IMR-90 (cell line): ENCODE results near the gene TMCO2. TPM values are rescaled to one million over a fixed set of nuclear protein-coding genes. Genes with fewer than 3 reads are reported as not detected.

Experiments
- ATAC-seq: fragments of 200-7000 bp; cut with Tn5 transposase; 2 replicates; pipeline ENCODE4 v1.9.1; 2020; ENCODE audit warnings: low read depth, mild to moderate bottlenecking, moderate library complexity
- BruUV-seq: library from RNA; stranded (reverse); fragments of 400-500 nt; replicated peaks from 2 replicates; lab custom pipeline; 2021; lab: Mats Ljungman, UMichigan
- CTCF ChIA-PET: fragments of 300-600 bp; formaldehyde crosslinking; extraction: SDS; loops from one replicate; lab custom pipeline; 2021; ENCODE audit warnings: antibody characterized with exemption; lab: Yijun Ruan, JAX
- POLR2A ChIA-PET: fragments of 300-600 bp; sonication (Branson Sonifier 250); formaldehyde crosslinking; loops from one replicate; lab custom pipeline; 2022; ENCODE audit warnings: antibody characterized with exemption; ENCODE audit not compliant: unreplicated experiment; lab: Charles Lee
- DNase-seq: peaks from one replicate; pipeline ENCODE4 v3.0.0; 2013
- H2AFZ ChIP-seq: replicated peaks from 2 replicates; pipeline ENCODE3; 2013; ENCODE audit warnings: low read length, mild to moderate bottlenecking; ENCODE audit not compliant: poor library complexity
- H2AK5ac ChIP-seq: 2 replicates; pipeline ENCODE4 v1.6.1; 2013; ENCODE audit warnings: low read depth, low read length, inconsistent platforms
- H2AK9ac ChIP-seq: replicated peaks from 2 replicates; pipeline ENCODE3; 2013; ENCODE audit warnings: mild to moderate bottlenecking, low read depth, low read length, moderate library complexity; ENCODE audit not compliant: poor library complexity
- H2BK120ac ChIP-seq: 2 replicates; pipeline ENCODE4 v1.6.1; 2013; ENCODE audit warnings: low read depth, low read length, inconsistent platforms
- H2BK15ac ChIP-seq: 3 replicates; pipeline ENCODE4 v1.6.1; 2013; ENCODE audit warnings: low read depth, low read length, inconsistent platforms
- H2BK20ac ChIP-seq: 2 replicates; pipeline ENCODE4 v1.6.1; 2013; ENCODE audit warnings: low read depth, mild to moderate bottlenecking, inconsistent platforms, low read length, moderate library complexity
- H2BK5ac ChIP-seq: 2 replicates; pipeline ENCODE4 v1.6.1; 2013; ENCODE audit warnings: mild to moderate bottlenecking, low read depth, low read length, inconsistent platforms; ENCODE audit not compliant: poor library complexity, severe bottlenecking
- H3K14ac ChIP-seq: replicated peaks from 2 replicates; pipeline ENCODE4 v1.6.1; 2013; ENCODE audit warnings: low read depth, low read length, inconsistent platforms
- H3K18ac ChIP-seq: 2 replicates; pipeline ENCODE4 v1.6.1; 2013; ENCODE audit warnings: low read depth, low read length, control low read depth
- H3K23ac ChIP-seq: 2 replicates; pipeline ENCODE4 v1.6.1; 2013; ENCODE audit warnings: low read depth, low read length, inconsistent platforms
- H3K27ac ChIP-seq: 2 replicates; pipeline ENCODE4 v1.5.1; 2013; ENCODE audit warnings: mild to moderate bottlenecking, control low read depth, low read length; ENCODE audit not compliant: insufficient read depth
- H3K27me3 ChIP-seq: 2 replicates; pipeline ENCODE4 v1.6.1; 2013; ENCODE audit warnings: low read length; ENCODE audit not compliant: control insufficient read depth, insufficient read depth
- H3K36me3 ChIP-seq: 2 replicates; pipeline ENCODE4 v1.6.1; 2013; ENCODE audit warnings: low read length, mixed read lengths; ENCODE audit not compliant: control insufficient read depth, insufficient read depth
- H3K4ac ChIP-seq: 2 replicates; pipeline ENCODE4 v1.6.1; 2013; ENCODE audit warnings: low read depth, low read length, inconsistent platforms
- H3K4me1 ChIP-seq: 2 replicates; pipeline ENCODE4 v1.6.1; 2013; ENCODE audit warnings: low read length, mixed read lengths; ENCODE audit not compliant: control insufficient read depth, insufficient read depth
- H3K4me2 ChIP-seq: 2 replicates; pipeline ENCODE4 v1.6.1; 2013; ENCODE audit warnings: low read depth, mild to moderate bottlenecking, control low read depth, low read length, moderate library complexity
- H3K4me3 ChIP-seq: 2 replicates; pipeline ENCODE4 v1.5.1; 2013; ENCODE audit warnings: low read depth, mild to moderate bottlenecking, control low read depth, low read length, moderate library complexity; ENCODE audit not compliant: insufficient read depth
- H3K56ac ChIP-seq: 2 replicates; pipeline ENCODE4 v1.6.1; 2013; ENCODE audit warnings: low read length, inconsistent platforms; ENCODE audit not compliant: insufficient read depth; ENCODE audit errors: extremely low read depth
- H3K79me1 ChIP-seq, 2 experiments: 2 replicates each; pipeline ENCODE4 v1.6.1; 2013; ENCODE audit warnings: low read length in 2 of 2, inconsistent platforms in 1 of 2, low read depth in 1 of 2
- H3K9ac ChIP-seq: 2 replicates; pipeline ENCODE4 v1.6.1; 2013; ENCODE audit warnings: low read depth, low read length, control low read depth
- H3K9me1 ChIP-seq: 2 replicates; pipeline ENCODE4 v1.6.1; 2013; ENCODE audit warnings: low read length, inconsistent platforms; ENCODE audit not compliant: insufficient read depth
- H3K9me3 ChIP-seq: 2 replicates; pipeline ENCODE4 v1.6.1; 2013; ENCODE audit warnings: low read length; ENCODE audit not compliant: control insufficient read depth, insufficient read depth
- H4K20me1 ChIP-seq: 2 replicates; pipeline ENCODE4 v1.6.1; 2013; ENCODE audit warnings: low read length, inconsistent platforms; ENCODE audit not compliant: insufficient read depth
- H4K5ac ChIP-seq: 2 replicates; pipeline ENCODE4 v1.6.1; 2013; ENCODE audit warnings: mild to moderate bottlenecking, low read depth, low read length, control low read depth
- H4K8ac ChIP-seq, 2 experiments: 2 replicates each; pipeline ENCODE4 v1.6.1; 2013; ENCODE audit warnings: low read depth in 2 of 2, low read length in 2 of 2, control low read depth in 1 of 2, inconsistent platforms in 1 of 2
- H4K91ac ChIP-seq: 2 replicates; pipeline ENCODE4 v1.6.1; 2013; ENCODE audit warnings: low read depth, low read length, inconsistent platforms; ENCODE audit not compliant: insufficient read depth
- BHLHE40 ChIP-seq: fragments of 150-350 bp; IDR thresholded peaks from 2 replicates; pipeline ENCODE4 v1.6.1; 2016; ENCODE audit warnings: mild to moderate bottlenecking, low read depth, low read length
- CEBPB ChIP-seq: IDR thresholded peaks from 2 replicates; pipeline ENCODE4 v1.6.1; 2012; ENCODE audit warnings: low read depth, low read length, improper control_type of control experiment
- CTCF ChIP-seq: conservative IDR thresholded peaks from 2 replicates; pipeline ENCODE4 v1.5.1; 2012; ENCODE audit warnings: mild to moderate bottlenecking, low read depth, low read length, improper control_type of control experiment
- ELK1 ChIP-seq: fragments of 150-350 bp; IDR thresholded peaks from 2 replicates; pipeline ENCODE4 v1.6.1; 2016; ENCODE audit warnings: low read depth, mild to moderate bottlenecking, low read length, moderate library complexity, borderline replicate concordance
- FOS ChIP-seq: fragments of 150-350 bp; IDR thresholded peaks from 2 replicates; pipeline ENCODE4 v1.6.1; 2016; ENCODE audit warnings: low read depth, low read length
- MAFK ChIP-seq: IDR thresholded peaks from 2 replicates; pipeline ENCODE4 v1.6.1; 2012; ENCODE audit warnings: low read depth, low read length, improper control_type of control experiment
- NFE2L2 ChIP-seq: fragments of 150-350 bp; IDR thresholded peaks from 2 replicates; pipeline ENCODE4 v1.6.1; 2016; ENCODE audit warnings: low read depth, mild to moderate bottlenecking, low read length
- USF2 ChIP-seq: fragments of 150-350 bp; IDR thresholded peaks from 2 replicates; pipeline ENCODE4 v1.6.1; 2017; ENCODE audit warnings: mild to moderate bottlenecking, antibody characterized with exemption, low read length, low read depth
- dilution Hi-C: fragments of 300-500 bp; cut with HindIII; formaldehyde crosslinking; loops from one replicate; pipeline ENCODE4 v1.14.3; 2018; ENCODE audit warnings: low sequenced_read_pairs; ENCODE audit not compliant: unreplicated experiment
- in situ Hi-C: fragments of 300-500 bp; cut with MboI; formaldehyde crosslinking; loops from 3 replicates; pipeline ENCODE4 v1.14.3; 2019; ENCODE audit warnings: low sequenced_read_pairs, inconsistent platforms, mixed read lengths
- intact Hi-C: fragments of 100-400 bp; cut with micrococcal nuclease; formaldehyde crosslinking; loops from 2 replicates; pipeline ENCODE4 v1.10.0; 2022
- polyA plus RNA-seq, 3 experiments: library from polyadenylated mRNA; depleted of rRNA; stranded (reverse); fragments of >200 nt; gene quantifications; 2 replicates each; pipeline ENCODE4 v1.2.3, GENCODE V29; 2012; ENCODE audit warnings: low replicate concordance in 1 of 3
- total RNA-seq: library from RNA; depleted of rRNA; stranded (reverse); fragments of >200 nt; gene quantifications from 2 replicates; pipeline ENCODE4 v1.2.3, GENCODE V29; 2012

TMCO2 gene
- total and polyA plus RNA-seq, 2 of the 4 experiments (the other 2 are of a cell fraction), result not detected

- Histone ChIP-seq H3K14ac (no peak overlapping the region), H3K9ac (no peak overlapping the region), H3K18ac (no peak overlapping the region), H3K4me2 (no peak overlapping the region), H2BK15ac (no peak overlapping the region), H2AFZ (no peak overlapping the region), H3K9me3 (no peaks in the 10 kb centered on the region), H2BK120ac (no peak overlapping the region), H4K5ac (no peak overlapping the region), H3K27ac (no peak overlapping the region), H3K9me1 (peaks cover 5% of the 10 kb centered on the region; the same call in 1 of the 2 replicates), H3K79me1 (peaks cover 24 to 39% of the 10 kb centered on the region in 2 experiments), H2AK9ac (no peak overlapping the region), H3K36me3 (peaks cover 7% of the 10 kb centered on the region; the same call in 1 of the 2 replicates), H3K4me3 (no peak overlapping the region), H4K8ac (no peak overlapping the region), H4K20me1 (no peaks in the 10 kb centered on the region; the same call in 1 of the 2 replicates), H4K91ac (no peak overlapping the region), H3K4ac (no peak overlapping the region), H3K27me3 (no peaks in the 10 kb centered on the region), H2BK5ac (no peak overlapping the region), H2BK20ac (no peak overlapping the region), H3K23ac (no peak overlapping the region), H3K56ac (no peak overlapping the region), H2AK5ac (no peak overlapping the region), H3K4me1 (peaks cover 2% of the 10 kb centered on the region; the same call in 1 of the 2 replicates)
- intact Hi-C loops, result loop anchor here (10.0 kb wide), 1 partner anchor 150 kb away; no protein-coding TSS in a partner anchor
- in situ Hi-C loops, result no loop called here
- BruUV-seq, result no TSS peak
- POLR2A ChIA-PET, result no interaction called here
- ATAC-seq, result no peak
- dilution Hi-C loops, result no loop called here
- DNase-seq, result no peak
- CTCF ChIA-PET, result no interaction called here
- TF ChIP-seq MAFK (no peak), USF2 (no peak), BHLHE40 (no peak), CEBPB (no peak), FOS (no peak), ELK1 (no peak), CTCF (no peak), NFE2L2 (no peak)
Observed at GRCh38 chr1:40255231-40255630, 7.5 kb downstream of the TMCO2 start.
